H1 (cell line): ENCODE results near the gene PDE4C. TPM values are rescaled to one million over a fixed set of nuclear protein-coding genes. Genes with fewer than 3 reads are reported as not detected.

Source experiments
- CTCF ChIA-PET: fragments of 300-600 bp; sonication (Branson Sonifier 250); formaldehyde crosslinking; loops from one replicate; lab custom pipeline; 2021; ENCODE audit not compliant: partially characterized antibody; lab: Charles Lee
- POLR2A ChIA-PET: fragments of 300-600 bp; sonication (Branson Sonifier 250); formaldehyde crosslinking; loops from one replicate; lab custom pipeline; 2021; ENCODE audit warnings: inconsistent platforms; ENCODE audit not compliant: partially characterized antibody; lab: Charles Lee
- DNase-seq, 2 experiments: peaks; one replicate each; pipeline versions ENCODE4 v3.0.0 to v3.0.0-alpha.2; 2010 to 2022; ENCODE audit warnings: low spot score in 2 of 2, low read depth in 1 of 2, mixed read lengths in 1 of 2
- FAIRE-seq: peaks from 2 replicates; lab custom pipeline; 2011; peaks lifted over from hg19 to GRCh38; lab: Jason Lieb, UNC
- H2AFZ ChIP-seq: 2 replicates; pipeline ENCODE4 v1.8.1; 2012; ENCODE audit warnings: low read length, inconsistent platforms
- H2AK5ac ChIP-seq: 2 replicates; pipeline ENCODE4 v1.6.1; 2013; ENCODE audit warnings: low read depth, low read length
- H2BK120ac ChIP-seq: replicated peaks from 2 replicates; pipeline ENCODE3; 2013; ENCODE audit warnings: low read depth, low read length, inconsistent platforms
- H2BK12ac ChIP-seq: 2 replicates; pipeline ENCODE4 v1.6.1; 2013; ENCODE audit warnings: low read depth, low read length
- H2BK15ac ChIP-seq: 2 replicates; pipeline ENCODE4 v1.6.1; 2013; ENCODE audit warnings: low read length
- H2BK20ac ChIP-seq: 2 replicates; pipeline ENCODE4 v1.6.1; 2013; ENCODE audit warnings: low read length
- H2BK5ac ChIP-seq: 2 replicates; pipeline ENCODE4 v1.6.1; 2013; ENCODE audit warnings: low read depth, low read length
- H3K14ac ChIP-seq: 2 replicates; pipeline ENCODE4 v1.6.1; 2013; ENCODE audit warnings: inconsistent platforms; ENCODE audit not compliant: insufficient read length
- H3K18ac ChIP-seq: 2 replicates; pipeline ENCODE4 v1.6.1; 2013; ENCODE audit warnings: low read length; ENCODE audit errors: extremely low read depth
- H3K23ac ChIP-seq: 2 replicates; pipeline ENCODE4 v1.6.1; 2013; ENCODE audit warnings: inconsistent platforms; ENCODE audit not compliant: insufficient read length
- H3K23me2 ChIP-seq: 2 replicates; pipeline ENCODE4 v1.6.1; 2013; ENCODE audit warnings: low read depth, low read length
- H3K27ac ChIP-seq: 2 replicates; pipeline ENCODE4 v1.6.1; 2011; ENCODE audit warnings: low read depth, low read length, inconsistent platforms
- H3K27me3 ChIP-seq, 4 experiments: replicated peaks in 1 of 4; 1 replicate in 1 of 4; 2 replicates in 3 of 4; pipeline versions ENCODE4 v1.6.1 to v1.8.1; 2011 to 2013; ENCODE audit warnings: low read length in 3 of 4, mild to moderate bottlenecking in 3 of 4, inconsistent platforms in 2 of 4, mixed read lengths in 2 of 4, moderate library complexity in 1 of 4; ENCODE audit not compliant: control insufficient read depth in 3 of 4, insufficient read depth in 3 of 4; ENCODE audit errors: extremely low read depth in 1 of 4
- H3K36me3 ChIP-seq, 4 experiments: 2 replicates each; pipeline versions ENCODE4 v1.6.1 to v1.8.1; 2011 to 2013; ENCODE audit warnings: mild to moderate bottlenecking in 4 of 4, low read length in 3 of 4, moderate library complexity in 2 of 4, control low read depth in 1 of 4, inconsistent platforms in 1 of 4; ENCODE audit not compliant: insufficient read depth in 4 of 4, control insufficient read depth in 2 of 4
- H3K4ac ChIP-seq: replicated peaks from 2 replicates; pipeline ENCODE3; 2013; ENCODE audit warnings: low read length, low read depth, mixed read lengths, inconsistent platforms; ENCODE audit not compliant: insufficient read length
- H3K4me1 ChIP-seq, 4 experiments: replicated peaks in 1 of 4; 1 replicate in 1 of 4; 2 replicates in 3 of 4; pipeline versions ENCODE4 v1.6.1 to v1.8.1; 2011 to 2013; ENCODE audit warnings: low read length in 3 of 4, inconsistent platforms in 2 of 4, mixed read lengths in 1 of 4; ENCODE audit not compliant: insufficient read depth in 4 of 4, control insufficient read depth in 3 of 4
- H3K4me2 ChIP-seq, 2 experiments: 2 replicates each; pipeline versions ENCODE4 v1.6.1 to v1.8.1; 2011 to 2013; ENCODE audit warnings: low read depth in 2 of 2, low read length in 2 of 2, control low read depth in 1 of 2, inconsistent platforms in 1 of 2, mild to moderate bottlenecking in 1 of 2; ENCODE audit not compliant: insufficient read depth in 1 of 2
- H3K4me3 ChIP-seq, 4 experiments: fragments of 200-600, 300-600 bp in 1 of 4; sonication (generic), shearing (Covaris generic), sonication (Bioruptor Twin) in 1 of 4; 2 replicates each; pipeline versions ENCODE4 v1.5.1 to v1.8.1; 2011 to 2016; ENCODE audit warnings: low read length in 4 of 4, low read depth in 3 of 4, control low read depth in 2 of 4, inconsistent platforms in 2 of 4, mild to moderate bottlenecking in 2 of 4, mixed read lengths in 1 of 4, moderate library complexity in 1 of 4; ENCODE audit not compliant: insufficient read depth in 2 of 4; ENCODE audit errors: extremely low read depth in 1 of 4
- H3K56ac ChIP-seq: replicated peaks from 2 replicates; pipeline ENCODE3; 2013; ENCODE audit warnings: low read depth, mild to moderate bottlenecking, mixed read lengths, low read length, inconsistent platforms; ENCODE audit not compliant: insufficient read length
- H3K79me1 ChIP-seq: 2 replicates; pipeline ENCODE4 v1.6.1; 2013; ENCODE audit warnings: low read depth, low read length, control low read depth
- H3K79me2 ChIP-seq, 2 experiments: 2 replicates each; pipeline versions ENCODE4 v1.6.1 to v1.8.1; 2012 to 2013; ENCODE audit warnings: low read length in 2 of 2, mild to moderate bottlenecking in 2 of 2, inconsistent platforms in 1 of 2; ENCODE audit not compliant: insufficient read depth in 2 of 2, control insufficient read depth in 1 of 2
- H3K9ac ChIP-seq, 4 experiments: replicated peaks in 1 of 4; 1 replicate in 1 of 4; 2 replicates in 3 of 4; pipeline versions ENCODE4 v1.6.1 to v1.8.1; 2011 to 2013; ENCODE audit warnings: low read depth in 3 of 4, low read length in 3 of 4, control low read depth in 2 of 4, mild to moderate bottlenecking in 2 of 4, moderate library complexity in 2 of 4, inconsistent platforms in 1 of 4; ENCODE audit errors: extremely low read depth in 1 of 4
- H3K9me3 ChIP-seq, 2 experiments: 2 replicates each; pipeline versions ENCODE4 v1.6.1 to v1.8.1; 2012 to 2013; ENCODE audit warnings: mild to moderate bottlenecking in 2 of 2, moderate library complexity in 2 of 2, control low read depth in 1 of 2, inconsistent platforms in 1 of 2, low read depth in 1 of 2, low read length in 1 of 2, mixed read lengths in 1 of 2; ENCODE audit not compliant: insufficient read depth in 2 of 2
- H4K20me1 ChIP-seq, 2 experiments: replicated peaks in 1 of 2; 2 replicates each; pipeline versions ENCODE3 to v1.8.1; 2011 to 2013; ENCODE audit warnings: inconsistent platforms in 2 of 2, low read length in 2 of 2, mild to moderate bottlenecking in 1 of 2; ENCODE audit not compliant: insufficient read depth in 2 of 2, control insufficient read depth in 1 of 2
- H4K5ac ChIP-seq: 2 replicates; pipeline ENCODE4 v1.6.1; 2013; ENCODE audit warnings: low read length, low read depth, mixed read lengths, inconsistent platforms; ENCODE audit not compliant: insufficient read length
- H4K8ac ChIP-seq: 2 replicates; pipeline ENCODE4 v1.8.0; 2013; ENCODE audit warnings: mild to moderate bottlenecking, moderate library complexity, low read length, inconsistent platforms; ENCODE audit not compliant: insufficient read depth; ENCODE audit errors: extremely low read depth
- H4K91ac ChIP-seq: replicated peaks from 2 replicates; pipeline ENCODE3; 2013; ENCODE audit warnings: low read length, mixed read lengths, inconsistent platforms; ENCODE audit not compliant: insufficient read length
- CREB1 ChIP-seq: IDR thresholded peaks from 2 replicates; pipeline ENCODE4 v1.6.1; 2012; ENCODE audit warnings: inconsistent platforms
- EZH2 ChIP-seq: fragments of 200-600 bp; sonication (generic); IDR thresholded peaks from 2 replicates; pipeline ENCODE4 v1.7.1; 2012; ENCODE audit warnings: low read depth, mild to moderate bottlenecking, moderate library complexity, low read length, inconsistent platforms; ENCODE audit not compliant: severe bottlenecking
- KDM5A ChIP-seq: fragments of 200-600 bp; IDR thresholded peaks from 2 replicates; pipeline ENCODE4 v1.7.1; 2012; ENCODE audit warnings: mild to moderate bottlenecking, low read length, inconsistent platforms, mixed read lengths
- PHF8 ChIP-seq: fragments of 200-600 bp; sonication (generic); conservative IDR thresholded peaks from 2 replicates; pipeline ENCODE4 v1.7.1; 2012; ENCODE audit warnings: low read depth, mild to moderate bottlenecking, inconsistent platforms, low read length, moderate library complexity
- SP1 ChIP-seq: IDR thresholded peaks from 2 replicates; pipeline ENCODE4 v1.6.1; 2011; ENCODE audit warnings: low read depth, low read length
- WGBS, 2 experiments: shearing (Covaris generic) in 1 of 2; methylation state at CpG; one replicate each; pipeline versions ENCODE4 v1.1.6 to v1.1.7; 2013 to 2015; ENCODE audit warnings: low lambda C conversion rate in 2 of 2, mixed read lengths in 2 of 2, inconsistent platforms in 1 of 2, low coverage in 1 of 2, missing lambda C conversion rate in 1 of 2; ENCODE audit not compliant: insufficient replicate concordance in 2 of 2, insufficient coverage in 1 of 2, insufficient read length in 1 of 2; ENCODE audit errors: extremely low coverage in 1 of 2, missing lambda C conversion rate in 1 of 2; 5-methylcytosine and 5-hydroxymethylcytosine counted together
- polyA plus RNA-seq, 7 experiments: library from polyadenylated mRNA; depleted of rRNA in 3 of 7; stranded (reverse) in 5 of 7; unstranded in 2 of 7; fragments of >200 nt in 5 of 7; fragments of 200-250 nt in 2 of 7; gene quantifications; 1 replicate in 5 of 7; 2 replicates in 1 of 7; 4 replicates in 1 of 7; pipeline versions ENCODE4 v1.2.1 to v1.2.3, GENCODE V29; 2011 to 2013; ENCODE audit warnings: missing spikeins in 2 of 7, mixed read lengths in 2 of 7
- total RNA-seq: library from RNA; stranded (reverse); fragmentation: NEBNext Ultra II Directional; extraction: Animal tissue kit (Norgen Biotek cat#: 25700); gene quantifications from 2 replicates; pipeline ENCODE4 v1.2.1, GENCODE V29; 2021

PDE4C gene
- total and polyA plus RNA-seq, 2 of the 8 experiments (the other 6 are each of a cell fraction or from before 2014, with no cell fraction given) = 2.7 to 3.1 TPM

DNA sequence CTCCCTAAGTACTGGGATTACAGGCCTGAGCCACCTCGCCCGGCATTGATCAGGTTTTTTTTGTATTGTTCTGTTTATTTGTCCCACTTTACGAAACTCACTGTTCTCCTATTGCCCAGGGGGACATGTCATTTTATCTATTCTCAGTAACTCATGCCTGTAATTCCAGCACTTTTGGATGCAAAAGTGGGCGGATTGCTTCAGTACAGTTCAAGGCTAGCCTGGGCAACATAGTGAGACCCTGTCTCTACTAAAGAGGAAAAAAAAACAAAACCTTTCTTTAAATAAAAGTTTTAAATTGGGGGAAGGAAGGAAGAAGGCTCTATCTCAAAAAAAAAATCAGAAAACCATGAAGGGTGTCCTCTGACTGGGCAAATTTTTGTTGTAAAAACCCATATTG is 36.0 kb downstream of the PDE4C start:
- TF ChIP-seq PHF8 (no peak), CREB1 (no peak), EZH2 (no peak), KDM5A (no peak), SP1 (no peak)
- TF ChIP-seq, all 59 proteins: peak for 0
- H2AFZ ChIP-seq = no peak overlapping the region
- no peaks in the 10 kb centered on the region for H3K36me3 ChIP-seq
- H4K8ac ChIP-seq = no peak overlapping the region; the same call in 1 of the 2 replicates
- no peak overlapping the region for H2BK5ac ChIP-seq
- H3K9me3 ChIP-seq = no peaks in the 10 kb centered on the region
- no peak overlapping the region for H3K4ac ChIP-seq
- H3K4me2 ChIP-seq = no peak overlapping the region
- no peak overlapping the region for H2AK5ac ChIP-seq
- H3K79me1 ChIP-seq = peaks cover 6% of the 10 kb centered on the region; the same call in 1 of the 2 replicates
- peaks cover 10% of the 10 kb centered on the region for H3K23me2 ChIP-seq
- no peak overlapping the region for H2BK12ac ChIP-seq
- POLR2A ChIA-PET = interaction anchor here (0.7 to 1.5 kb wide), 2 partner anchors 80 to 1040 kb away, joined by 3 to 4 read pairs; no protein-coding TSS in a partner anchor
- FAIRE-seq (no peak), DNase-seq (no peak)
- no peak overlapping the region for H3K27ac ChIP-seq
- no peak overlapping the region for H4K5ac ChIP-seq
- no peak overlapping the region for H3K14ac ChIP-seq
- no peak overlapping the region for H3K23ac ChIP-seq
- H3K56ac ChIP-seq = no peak overlapping the region
- no peaks in the 10 kb centered on the region for H3K27me3 ChIP-seq
- H4K20me1 ChIP-seq = peaks cover 3 to 12% of the 10 kb centered on the region in 2 experiments
- H4K91ac ChIP-seq = no peak overlapping the region
- 90% methylated on average over 4 of the region's 4 CpGs; no CpG with 5 or more reads in 1 of the 2 experiments for WGBS, 2 experiments
- H3K79me2 ChIP-seq = peaks cover 0 to 4% of the 10 kb centered on the region in 2 experiments; a peak in 1 of 4 replicates
- H3K4me1 ChIP-seq = peaks cover 6 to 14% (median 10%) of the 10 kb centered on the region in 4 experiments
- H2BK15ac ChIP-seq = no peak overlapping the region
- no peak overlapping the region for H3K4me3 ChIP-seq
- CTCF ChIA-PET = interaction anchor here (0.9 to 2.0 kb wide), 3 partner anchors 42 to 89 kb away, joined by 4 to 9 read pairs (median 4); no protein-coding TSS in a partner anchor
- H2BK120ac ChIP-seq = no peak overlapping the region
- no peak overlapping the region for H3K9ac ChIP-seq
- H3K18ac ChIP-seq = no peak overlapping the region
- H2BK20ac ChIP-seq = no peak overlapping the region
